Stimulated activated CD4-positive, alpha-beta T cell treated with anti-CD3 and anti-CD28 coated beads, Interleukin-15, amount 100 ng/mL, for 1 hour (primary cell): ENCODE data around the gene TNIK.
A peak's percentile ranks its signal among the peaks of the same experiment; 100 is the strongest.

ENCODE experiments used
- DNase-seq, 2 donors: peaks; one replicate each; pipeline ENCODE4 v3.0.0-alpha.2; 2020; ENCODE audit warnings: low read depth in 1 of 2, low spot score in 1 of 2

TNIK gene

DNA sequence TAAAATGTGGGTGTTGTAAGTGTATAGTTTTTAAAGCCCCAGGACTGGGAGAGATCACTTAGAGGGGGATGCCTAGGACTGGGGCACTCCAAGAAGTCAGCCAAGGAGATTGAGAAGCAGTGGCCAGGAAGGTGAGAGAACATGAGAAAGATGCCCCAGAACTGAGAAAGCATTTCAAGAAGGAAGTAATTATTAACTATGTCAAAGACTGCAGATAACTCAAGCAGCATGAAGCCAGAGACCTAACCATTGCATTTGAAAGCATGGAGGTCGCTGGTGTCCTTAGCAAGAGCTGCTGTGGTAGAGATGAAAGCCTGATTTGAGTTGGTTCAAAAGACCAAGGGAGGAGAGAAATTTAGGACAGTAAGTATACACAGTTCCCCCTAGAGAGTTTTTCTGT is 403.1 kb downstream of the TNIK start:
- no peak for DNase-seq

- DNase-seq = no peak
Observed at GRCh38 chr3:171056528-171056927, 403.7 kb downstream of the TNIK start.

DNA sequence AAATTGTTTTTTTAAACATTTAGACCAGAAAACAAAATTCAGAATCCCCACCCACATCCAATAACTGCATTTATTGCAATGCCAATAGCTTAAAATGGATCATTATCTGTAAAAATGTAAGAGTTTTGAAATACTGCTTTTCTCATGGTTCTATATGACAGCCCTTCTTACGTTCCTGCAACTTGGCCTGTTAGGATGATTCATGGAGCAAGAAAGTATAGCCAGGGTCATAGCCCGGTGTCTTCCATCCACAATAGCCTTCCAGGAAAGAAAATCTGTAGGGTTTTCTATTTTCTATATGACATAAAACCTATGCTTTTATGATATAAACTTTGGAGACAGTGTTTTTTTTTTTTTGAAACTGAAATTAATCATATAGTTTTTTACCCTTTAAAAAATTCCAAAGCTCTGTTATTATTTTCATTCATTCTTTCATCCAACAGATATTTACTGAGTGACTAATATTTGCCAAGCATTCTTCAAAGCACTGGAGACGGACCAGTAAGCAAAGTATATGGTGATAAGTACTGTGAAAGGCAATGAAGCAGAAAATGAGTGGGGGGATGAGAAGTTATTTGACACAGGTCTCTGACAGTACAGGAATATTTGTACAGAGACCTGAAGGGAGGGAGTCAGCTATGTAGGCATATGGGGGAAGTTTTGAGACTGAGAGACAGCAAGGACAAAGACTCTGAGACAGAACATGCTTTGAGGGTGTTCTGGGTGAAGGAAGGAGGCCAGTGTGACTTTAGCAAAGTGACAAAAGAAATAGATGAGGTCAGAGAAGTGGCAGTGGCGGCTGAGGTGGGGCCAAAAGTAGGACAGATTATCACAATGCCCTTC is 404.6 kb downstream of the TNIK start:
- no peak for DNase-seq

GRCh38 chr3:171054921-171055320 is 405.3 kb downstream of the TNIK start:
- no peak for DNase-seq

- DNase-seq = no peak
Observed at GRCh38 chr3:171054231-171054630, 406.0 kb downstream of the TNIK start.

- DNase-seq = peak in 1 of 2 donors; percentile 5
Observed at GRCh38 chr3:171049861-171050444, 410.3 kb downstream of the TNIK start.

DNA sequence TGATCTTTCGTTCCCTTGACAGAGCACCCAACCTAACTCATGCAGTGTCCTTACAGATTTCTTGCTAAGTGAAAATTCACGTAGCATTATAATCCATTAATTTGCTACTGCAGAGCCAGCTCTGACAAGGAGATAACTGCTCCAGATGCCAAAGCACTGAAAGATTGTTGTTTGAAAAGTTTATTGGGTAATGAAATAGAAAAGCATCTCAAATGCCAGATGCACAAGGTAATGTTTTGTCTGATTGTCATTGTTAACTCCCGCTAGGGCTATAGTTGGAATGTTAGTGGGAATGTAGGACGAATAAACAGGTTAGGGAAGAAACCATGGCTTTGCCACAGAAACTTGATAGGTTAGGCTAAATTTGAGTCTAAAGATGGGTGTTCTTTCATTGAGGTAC is 413.4 kb downstream of the TNIK start:
- DNase-seq = no peak

DNA sequence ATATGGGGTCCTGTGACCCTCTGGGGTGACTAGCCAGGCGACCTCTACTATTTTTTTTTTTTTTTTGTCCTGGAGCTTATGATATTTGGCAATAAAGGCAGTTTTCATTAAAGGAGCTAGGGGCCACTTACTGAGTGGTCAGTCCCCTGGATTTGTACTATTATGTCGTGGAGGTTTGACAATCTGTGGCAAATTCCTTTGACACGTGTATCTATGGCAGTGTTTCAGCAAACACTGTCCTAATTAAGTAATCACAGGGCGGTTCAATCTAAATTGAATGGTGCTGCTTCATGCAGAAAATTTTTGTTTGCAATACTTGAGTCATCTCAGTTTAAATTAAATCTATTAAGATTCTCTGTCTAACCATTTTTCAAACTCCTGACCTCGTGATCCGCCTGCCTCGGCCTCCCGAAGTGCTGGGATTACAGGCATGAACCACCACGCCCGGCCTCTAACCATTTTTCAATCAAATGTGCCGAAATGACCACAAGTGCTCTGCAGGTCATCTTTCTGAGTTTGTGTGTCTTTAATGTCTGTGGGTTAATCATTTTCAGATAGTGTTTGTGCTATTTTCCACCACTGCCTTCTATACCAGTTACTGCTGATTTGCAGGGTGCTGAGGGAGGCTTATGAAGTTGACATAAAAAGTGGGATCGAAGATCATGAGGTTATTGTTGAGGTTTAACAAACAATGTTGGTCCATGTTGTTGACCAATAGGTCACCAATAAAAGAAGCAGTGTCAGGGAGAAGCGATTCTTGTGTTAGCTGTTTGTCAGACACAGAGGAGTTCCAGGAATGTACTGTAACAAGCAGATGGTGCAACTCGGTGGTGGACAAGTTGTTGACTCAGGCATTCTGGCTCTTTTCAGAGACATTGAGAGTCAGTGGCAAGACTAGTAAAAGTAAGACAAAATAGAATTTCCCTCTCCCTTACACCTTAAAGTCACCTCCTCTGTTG is 415.1 kb downstream of the TNIK start:
- DNase-seq = no peak

DNA sequence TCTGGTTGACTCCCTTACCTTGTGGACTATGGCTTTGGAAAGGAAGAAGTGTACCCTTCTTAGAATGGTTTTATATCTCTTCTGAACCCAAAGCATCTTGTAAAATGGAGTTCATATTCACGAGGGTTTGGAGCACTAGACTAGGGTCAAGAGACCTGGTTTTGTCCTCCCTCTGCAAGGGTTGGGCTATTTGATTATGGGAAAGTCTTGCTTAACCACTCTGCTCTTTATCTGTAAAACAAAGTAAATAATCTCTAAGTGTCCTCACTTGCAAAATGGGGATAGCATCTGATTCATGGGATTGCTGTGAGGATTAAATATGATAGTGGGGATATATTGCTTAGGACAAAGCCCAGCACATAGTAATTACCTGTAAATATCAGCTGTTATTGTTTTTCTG is 415.8 kb downstream of the TNIK start:
- no peak for DNase-seq

GRCh38 chr3:171039674-171040073 is 420.5 kb downstream of the TNIK start:
- DNase-seq = no peak

GRCh38 chr3:171038342-171038741 is 421.9 kb downstream of the TNIK start:
- DNase-seq = no peak

- DNase-seq = no peak
Observed at GRCh38 chr3:171028779-171029232, 431.4 kb downstream of the TNIK start.

- DNase-seq = no peak
Observed at GRCh38 chr3:171028025-171028778, 432.0 kb downstream of the TNIK start.

DNA sequence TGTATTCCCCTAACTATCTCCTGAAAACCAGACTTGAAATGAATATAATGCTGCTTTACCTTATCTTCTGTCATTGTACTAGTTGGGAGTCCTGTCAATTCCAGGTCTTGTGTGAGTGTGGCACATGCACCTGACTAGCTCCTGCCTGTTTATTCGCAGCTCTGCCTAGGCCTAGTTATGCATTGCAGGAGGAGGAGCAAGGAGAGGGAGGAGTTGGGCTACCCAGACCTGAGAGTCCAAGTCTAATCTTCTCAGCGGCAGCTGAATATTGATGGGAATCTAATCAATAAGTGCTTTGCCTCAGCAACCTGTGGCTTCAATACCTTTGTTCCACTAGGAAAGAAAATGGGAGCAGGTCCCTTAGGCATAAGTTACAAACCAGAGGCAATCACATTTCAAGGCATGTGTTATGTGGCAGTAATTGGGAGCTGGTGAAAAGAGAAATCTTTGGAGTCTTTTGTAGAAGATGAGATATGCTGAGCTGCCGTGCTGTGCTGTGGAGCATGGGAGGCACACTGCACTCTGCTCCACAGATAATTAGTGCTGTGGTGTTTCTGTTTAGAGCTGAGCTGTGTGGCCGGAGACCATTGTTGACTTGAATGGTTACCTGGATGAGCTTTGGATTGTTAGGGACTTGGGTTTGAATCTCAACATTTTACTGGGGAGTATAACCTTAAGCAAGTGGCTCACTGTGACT is 433.5 kb downstream of the TNIK start, which contains the start of gene SLC2A2:
SLC2A2 (minus strand) TSS at position 124 of the 697 bp plus-strand sequence; CDS start at position 74, 50 bp downstream.
- DNase-seq = no peak

DNA sequence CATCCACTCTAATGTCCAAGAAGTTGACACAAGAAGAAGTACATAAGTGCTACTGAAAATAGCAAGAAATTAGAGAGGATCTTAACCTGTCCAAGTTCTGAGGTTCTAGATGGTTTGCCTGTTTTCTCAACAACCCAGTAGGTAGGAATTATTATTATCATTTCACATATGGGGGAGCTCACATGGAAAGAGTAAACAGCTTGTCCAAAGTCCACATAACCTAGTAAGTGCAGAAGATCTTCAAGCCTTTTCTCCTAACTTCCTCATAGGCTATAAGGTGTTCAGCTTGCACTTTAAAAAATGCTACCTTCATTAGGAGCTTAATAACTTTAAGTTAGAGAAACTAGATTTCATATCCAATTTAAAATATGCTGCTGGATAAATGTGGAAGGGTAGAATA is 436.6 kb downstream of the TNIK start:
- DNase-seq = no peak

DNA sequence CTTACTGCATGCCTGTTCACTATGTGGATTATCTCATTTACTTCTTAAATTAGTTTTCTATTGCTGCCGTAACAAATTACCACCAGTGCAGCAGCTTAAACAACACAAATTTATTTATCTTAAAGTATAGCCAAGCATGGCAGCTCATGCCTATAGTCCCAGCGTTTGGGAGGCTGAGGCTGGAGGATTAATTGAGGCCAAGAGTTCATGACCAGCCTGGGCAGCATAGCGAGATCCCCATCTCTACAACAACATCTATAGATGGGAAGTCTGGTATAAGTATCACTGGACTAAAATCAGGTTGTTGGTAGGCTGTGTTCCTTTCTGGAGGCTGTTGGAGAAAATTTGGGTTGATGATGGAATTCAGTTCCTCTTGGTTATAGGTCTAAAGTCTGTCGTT is 438.8 kb downstream of the TNIK start:
- DNase-seq = no peak

GRCh38 chr3:171018156-171018935 is 441.9 kb downstream of the TNIK start:
- no peak for DNase-seq

GRCh38 chr3:171013822-171014748 is 446.1 kb downstream of the TNIK start:
- no peak for DNase-seq
